HepG2 (cell line): ENCODE data around the gene UTP25. TPM values are rescaled to one million over a fixed set of nuclear protein-coding genes. Genes with fewer than 3 reads are reported as not detected.

Source experiments
- ATRX ChIP-seq: sonication (generic); formaldehyde crosslinking; IDR thresholded peaks from 2 replicates; pipeline ENCODE4 v1.4.0; 2020; ENCODE audit warnings: missing genetic modification reagents, borderline replicate concordance
- ELF4 ChIP-seq: sonication (generic); formaldehyde crosslinking; IDR thresholded peaks from 2 replicates; pipeline ENCODE4 v1.5.0; 2020; ENCODE audit warnings: missing genetic modification reagents, mild to moderate bottlenecking, moderate library complexity, borderline replicate concordance
- LCORL ChIP-seq, 2 experiments: fragments of 450-650 bp in 1 of 2; sonication (generic) in 1 of 2; formaldehyde crosslinking in 1 of 2; IDR thresholded peaks; 2 replicates each; pipeline versions ENCODE4 v1.5.0 to v1.6.1; 2017 to 2020; ENCODE audit warnings: antibody characterized with exemption in 1 of 2, missing genetic modification reagents in 1 of 2
- RFX3 ChIP-seq: IDR thresholded peaks from 2 replicates; pipeline ENCODE4 v1.6.1; 2016; ENCODE audit warnings: missing biosample characterization, missing genetic modification reagents
- ZNF260 ChIP-seq: sonication (generic); formaldehyde crosslinking; IDR thresholded peaks from 2 replicates; pipeline ENCODE4 v1.4.0; 2020; ENCODE audit warnings: missing genetic modification reagents, low read depth, mild to moderate bottlenecking, borderline replicate concordance
- ZNF737 ChIP-seq: sonication (generic); formaldehyde crosslinking; IDR thresholded peaks from 2 replicates; pipeline ENCODE4 v1.5.0; 2020; ENCODE audit warnings: missing genetic modification reagents, mild to moderate bottlenecking, borderline replicate concordance
- polyA plus RNA-seq, 8 experiments: library from polyadenylated mRNA; depleted of rRNA in 3 of 8; stranded (reverse) in 7 of 8; unstranded in 1 of 8; fragments of >200 nt; fragmentation: Illumina TruSeq in 4 of 8; extraction: Trizol in 4 of 8; gene quantifications; 2 replicates each; pipeline versions ENCODE4 v1.2.1 to v1.2.3, GENCODE V29; 2011 to 2016; ENCODE audit warnings: low read depth in 4 of 8, missing spikeins in 1 of 8, mixed read lengths in 1 of 8; ENCODE audit not compliant: insufficient read depth in 1 of 8
- total RNA-seq, 5 experiments: library from RNA; depleted of rRNA; stranded (reverse); fragments of >200 nt; fragmentation: Illumina TruSeq; extraction: Trizol; gene quantifications; 2 replicates each; pipeline ENCODE4 v1.2.3, GENCODE V29; 2016; ENCODE audit warnings: low read depth in 1 of 5
- TF ChIP-seq, protein P1 (sequence below): sonication (generic); formaldehyde crosslinking; IDR thresholded peaks from 2 replicates; pipeline ENCODE4 v1.5.1; 2020; ENCODE audit warnings: mild to moderate bottlenecking, missing genetic modification reagents
- TF ChIP-seq, protein P2 (sequence below): sonication (generic); formaldehyde crosslinking; IDR thresholded peaks from 2 replicates; pipeline ENCODE4 v1.5.0; 2020; ENCODE audit warnings: mild to moderate bottlenecking, missing genetic modification reagents
- TF ChIP-seq, protein P3 (sequence below): sonication (generic); formaldehyde crosslinking; conservative IDR thresholded peaks from 2 replicates; pipeline ENCODE4 v1.8.0; 2022; ENCODE audit warnings: missing genetic modification reagents
- TF ChIP-seq, protein P4 (sequence below): sonication (generic); formaldehyde crosslinking; IDR thresholded peaks from 2 replicates; pipeline ENCODE4; 2020; ENCODE audit warnings: missing genetic modification reagents, mild to moderate bottlenecking, borderline replicate concordance

UTP25 gene
- total and polyA plus RNA-seq, 2 of the 13 experiments (the other 11 are each of a cell fraction or from before 2014, with no cell fraction given), result 4.8 to 5.7 TPM

DNA sequence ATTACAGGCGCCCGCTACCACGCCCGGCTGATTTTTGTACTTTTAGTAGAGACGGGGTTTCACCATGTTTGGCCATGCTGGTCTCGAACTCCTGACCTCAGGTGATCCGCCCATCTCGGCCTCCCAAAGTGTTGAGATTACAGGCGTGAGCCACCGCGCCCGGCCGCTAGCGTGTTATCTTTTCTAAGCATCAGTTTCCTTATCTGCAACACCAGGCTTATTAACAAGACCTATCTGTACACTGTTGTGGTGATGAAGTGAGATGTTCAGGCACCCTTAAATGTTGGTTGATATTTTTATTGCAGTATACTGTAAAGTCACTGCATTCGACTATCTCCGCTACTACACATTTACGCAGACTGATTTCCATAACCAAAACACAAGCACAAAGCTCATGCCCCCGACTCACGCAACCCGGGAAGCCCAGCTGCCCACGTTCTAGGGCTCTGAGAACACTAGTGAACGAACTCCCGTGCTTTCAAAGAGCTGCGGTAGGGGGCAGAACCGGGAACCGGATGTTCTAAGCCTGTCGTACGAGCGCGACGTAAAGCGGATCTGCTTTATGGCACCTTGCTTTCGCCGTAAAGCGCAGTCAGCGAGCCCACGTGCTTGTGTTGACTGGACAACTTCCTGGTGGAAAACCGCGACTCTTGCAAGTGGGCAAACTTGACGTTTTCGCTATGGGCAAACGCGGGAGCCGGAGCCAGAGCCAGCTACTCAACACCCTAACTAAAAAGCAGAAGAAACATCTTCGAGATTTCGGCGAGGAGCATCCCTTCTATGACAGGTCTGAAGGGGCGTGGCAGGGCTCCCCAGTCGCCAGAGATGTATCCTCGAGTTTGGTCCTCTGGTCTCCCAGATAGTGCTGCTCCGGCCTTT lies at the start of gene UTP25 (continued):
- TF ChIP-seq, protein P1, sequence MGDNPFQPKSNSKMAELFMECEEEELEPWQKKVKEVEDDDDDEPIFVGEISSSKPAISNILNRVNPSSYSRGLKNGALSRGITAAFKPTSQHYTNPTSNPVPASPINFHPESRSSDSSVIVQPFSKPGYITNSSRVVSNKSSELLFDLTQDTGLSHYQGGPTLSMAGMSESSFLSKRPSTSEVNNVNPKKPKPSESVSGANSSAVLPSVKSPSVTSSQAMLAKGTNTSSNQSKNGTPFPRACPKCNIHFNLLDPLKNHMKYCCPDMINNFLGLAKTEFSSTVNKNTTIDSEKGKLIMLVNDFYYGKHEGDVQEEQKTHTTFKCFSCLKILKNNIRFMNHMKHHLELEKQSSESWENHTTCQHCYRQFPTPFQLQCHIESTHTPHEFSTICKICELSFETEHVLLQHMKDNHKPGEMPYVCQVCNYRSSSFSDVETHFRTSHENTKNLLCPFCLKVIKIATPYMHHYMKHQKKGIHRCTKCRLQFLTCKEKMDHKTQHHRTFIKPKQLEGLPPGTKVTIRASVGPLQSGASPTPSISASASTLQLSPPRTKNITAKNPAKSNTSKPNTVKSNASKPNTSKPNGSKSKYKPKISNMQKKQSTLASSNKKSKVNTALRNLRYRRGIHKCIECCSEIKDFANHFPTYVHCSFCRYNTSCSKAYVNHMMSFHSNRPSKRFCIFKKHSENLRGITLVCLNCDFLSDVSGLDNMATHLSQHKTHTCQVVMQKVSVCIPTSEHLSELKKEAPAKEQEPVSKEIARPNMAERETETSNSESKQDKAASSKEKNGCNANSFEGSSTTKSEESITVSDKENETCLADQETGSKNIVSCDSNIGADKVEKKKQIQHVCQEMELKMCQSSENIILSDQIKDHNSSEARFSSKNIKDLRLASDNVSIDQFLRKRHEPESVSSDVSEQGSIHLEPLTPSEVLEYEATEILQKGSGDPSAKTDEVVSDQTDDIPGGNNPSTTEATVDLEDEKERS (CRISPR knock-in tag), result 0 out of 2 replicates have a peak, but pooled peaks have one; percentile 21
- TF ChIP-seq ELF4 (CRISPR knock-in tag) (peak; percentile 65; the same call in 1 of the 2 replicates), LCORL (IDR thresholded peaks at IDR 0.05) (no peak), LCORL (CRISPR knock-in tag; IDR thresholded peaks at IDR 0.05) (0 out of 2 replicates have a peak, but pooled peaks have one; percentile 37), RFX3 (CRISPR knock-in tag) (no peak), ZNF737 (no peak), ATRX (CRISPR knock-in tag) (no peak), ZNF260 (no peak)
- TF ChIP-seq, protein P2, sequence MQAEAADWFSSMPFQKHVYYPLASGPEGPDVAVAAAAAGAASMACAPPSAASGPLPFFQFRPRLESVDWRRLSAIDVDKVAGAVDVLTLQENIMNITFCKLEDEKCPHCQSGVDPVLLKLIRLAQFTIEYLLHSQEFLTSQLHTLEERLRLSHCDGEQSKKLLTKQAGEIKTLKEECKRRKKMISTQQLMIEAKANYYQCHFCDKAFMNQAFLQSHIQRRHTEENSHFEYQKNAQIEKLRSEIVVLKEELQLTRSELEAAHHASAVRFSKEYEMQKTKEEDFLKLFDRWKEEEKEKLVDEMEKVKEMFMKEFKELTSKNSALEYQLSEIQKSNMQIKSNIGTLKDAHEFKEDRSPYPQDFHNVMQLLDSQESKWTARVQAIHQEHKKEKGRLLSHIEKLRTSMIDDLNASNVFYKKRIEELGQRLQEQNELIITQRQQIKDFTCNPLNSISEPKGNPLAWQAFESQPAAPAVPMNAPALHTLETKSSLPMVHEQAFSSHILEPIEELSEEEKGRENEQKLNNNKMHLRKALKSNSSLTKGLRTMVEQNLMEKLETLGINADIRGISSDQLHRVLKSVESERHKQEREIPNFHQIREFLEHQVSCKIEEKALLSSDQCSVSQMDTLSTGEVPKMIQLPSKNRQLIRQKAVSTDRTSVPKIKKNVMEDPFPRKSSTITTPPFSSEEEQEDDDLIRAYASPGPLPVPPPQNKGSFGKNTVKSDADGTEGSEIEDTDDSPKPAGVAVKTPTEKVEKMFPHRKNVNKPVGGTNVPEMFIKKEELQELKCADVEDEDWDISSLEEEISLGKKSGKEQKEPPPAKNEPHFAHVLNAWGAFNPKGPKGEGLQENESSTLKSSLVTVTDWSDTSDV, result no peak
- TF ChIP-seq, protein P3, sequence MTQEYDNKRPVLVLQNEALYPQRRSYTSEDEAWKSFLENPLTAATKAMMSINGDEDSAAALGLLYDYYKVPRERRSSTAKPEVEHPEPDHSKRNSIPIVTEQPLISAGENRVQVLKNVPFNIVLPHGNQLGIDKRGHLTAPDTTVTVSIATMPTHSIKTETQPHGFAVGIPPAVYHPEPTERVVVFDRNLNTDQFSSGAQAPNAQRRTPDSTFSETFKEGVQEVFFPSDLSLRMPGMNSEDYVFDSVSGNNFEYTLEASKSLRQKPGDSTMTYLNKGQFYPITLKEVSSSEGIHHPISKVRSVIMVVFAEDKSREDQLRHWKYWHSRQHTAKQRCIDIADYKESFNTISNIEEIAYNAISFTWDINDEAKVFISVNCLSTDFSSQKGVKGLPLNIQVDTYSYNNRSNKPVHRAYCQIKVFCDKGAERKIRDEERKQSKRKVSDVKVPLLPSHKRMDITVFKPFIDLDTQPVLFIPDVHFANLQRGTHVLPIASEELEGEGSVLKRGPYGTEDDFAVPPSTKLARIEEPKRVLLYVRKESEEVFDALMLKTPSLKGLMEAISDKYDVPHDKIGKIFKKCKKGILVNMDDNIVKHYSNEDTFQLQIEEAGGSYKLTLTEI, result no peak
- TF ChIP-seq, protein P4, sequence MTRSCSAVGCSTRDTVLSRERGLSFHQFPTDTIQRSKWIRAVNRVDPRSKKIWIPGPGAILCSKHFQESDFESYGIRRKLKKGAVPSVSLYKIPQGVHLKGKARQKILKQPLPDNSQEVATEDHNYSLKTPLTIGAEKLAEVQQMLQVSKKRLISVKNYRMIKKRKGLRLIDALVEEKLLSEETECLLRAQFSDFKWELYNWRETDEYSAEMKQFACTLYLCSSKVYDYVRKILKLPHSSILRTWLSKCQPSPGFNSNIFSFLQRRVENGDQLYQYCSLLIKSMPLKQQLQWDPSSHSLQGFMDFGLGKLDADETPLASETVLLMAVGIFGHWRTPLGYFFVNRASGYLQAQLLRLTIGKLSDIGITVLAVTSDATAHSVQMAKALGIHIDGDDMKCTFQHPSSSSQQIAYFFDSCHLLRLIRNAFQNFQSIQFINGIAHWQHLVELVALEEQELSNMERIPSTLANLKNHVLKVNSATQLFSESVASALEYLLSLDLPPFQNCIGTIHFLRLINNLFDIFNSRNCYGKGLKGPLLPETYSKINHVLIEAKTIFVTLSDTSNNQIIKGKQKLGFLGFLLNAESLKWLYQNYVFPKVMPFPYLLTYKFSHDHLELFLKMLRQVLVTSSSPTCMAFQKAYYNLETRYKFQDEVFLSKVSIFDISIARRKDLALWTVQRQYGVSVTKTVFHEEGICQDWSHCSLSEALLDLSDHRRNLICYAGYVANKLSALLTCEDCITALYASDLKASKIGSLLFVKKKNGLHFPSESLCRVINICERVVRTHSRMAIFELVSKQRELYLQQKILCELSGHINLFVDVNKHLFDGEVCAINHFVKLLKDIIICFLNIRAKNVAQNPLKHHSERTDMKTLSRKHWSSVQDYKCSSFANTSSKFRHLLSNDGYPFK, result peak; percentile 56; the same call in 1 of the 2 replicates
